HG02973 (cell line): ENCODE data around the gene UPK1B.
"Not testable (repeated sequence)": the region's sequence is repeated elsewhere in the genome, so short reads cannot be mapped to it uniquely, and the experiment has no call there.

ENCODE experiments used
- ATAC-seq: cut with Tn5 transposase; IDR thresholded peaks from one replicate; pipeline ENCODE4 v1.9.1; 2021; ENCODE audit warnings: moderate library complexity; ENCODE audit not compliant: unreplicated experiment

Gene UPK1B

DNA sequence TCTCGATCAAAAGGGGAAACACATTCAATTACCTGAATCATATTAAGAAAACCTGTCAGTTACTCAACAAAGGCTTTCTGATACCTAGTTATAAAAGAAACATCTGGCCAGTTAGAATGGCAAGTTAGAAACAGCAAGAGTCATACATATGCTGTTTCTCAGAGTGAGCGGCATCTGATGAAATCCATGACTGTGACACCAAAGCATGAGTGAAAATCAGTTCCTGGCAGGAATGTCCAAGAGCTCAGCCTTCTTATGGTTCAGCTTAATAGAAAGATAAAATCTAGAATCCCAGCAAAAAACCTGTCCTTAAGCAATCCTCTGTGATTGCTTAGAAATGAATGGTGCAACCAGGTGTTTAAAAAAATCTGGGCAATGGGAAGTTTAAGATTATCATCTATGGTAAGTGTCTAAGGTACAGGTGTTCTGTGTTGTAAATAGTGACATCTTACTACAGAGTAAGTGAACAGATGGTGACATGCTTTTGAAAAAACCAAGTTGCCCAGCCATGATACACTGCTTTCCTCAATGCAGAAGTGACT lies 48.5 kb downstream of the UPK1B start:
- no peak for ATAC-seq

DNA sequence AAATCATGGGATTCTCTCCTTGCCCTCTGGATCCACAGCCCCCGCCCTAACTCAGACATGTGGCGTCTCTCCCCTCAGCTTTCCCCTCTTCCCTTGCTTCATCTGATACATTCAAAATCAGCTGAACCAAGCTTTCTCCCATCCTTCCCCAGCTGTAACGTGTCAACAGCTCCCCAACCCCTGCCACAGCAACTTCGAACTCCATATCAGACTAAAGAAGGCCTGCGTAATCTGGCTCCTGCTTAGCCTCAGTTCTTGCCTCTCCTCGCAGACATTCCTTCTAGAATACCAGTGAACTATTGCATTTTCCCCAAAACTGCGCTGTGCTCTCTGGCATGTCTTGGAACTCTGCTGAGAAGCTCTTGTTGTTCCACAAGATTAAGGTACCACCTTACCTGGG lies 49.0 kb downstream of the UPK1B start:
- ATAC-seq = no peak

DNA sequence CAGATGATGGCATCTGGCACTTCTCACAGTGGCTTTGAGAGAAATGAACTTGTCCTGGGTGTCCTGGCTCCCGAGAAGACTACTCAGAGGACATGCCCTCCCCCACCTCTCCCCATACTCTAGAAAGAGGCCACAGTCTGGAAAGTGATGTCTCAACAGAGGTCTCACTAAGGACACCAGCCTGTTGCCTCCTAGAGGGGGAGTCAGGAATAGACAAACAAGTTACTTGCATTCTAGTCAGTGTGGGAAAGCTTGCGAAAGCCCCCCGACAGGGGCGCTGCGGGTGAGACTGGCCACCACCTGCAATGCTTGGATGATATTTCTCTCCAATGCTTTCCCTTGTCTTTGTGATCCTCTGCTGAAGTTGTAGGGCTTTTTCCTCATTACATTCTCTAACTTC lies 50.1 kb downstream of the UPK1B start:
- ATAC-seq = no peak

DNA sequence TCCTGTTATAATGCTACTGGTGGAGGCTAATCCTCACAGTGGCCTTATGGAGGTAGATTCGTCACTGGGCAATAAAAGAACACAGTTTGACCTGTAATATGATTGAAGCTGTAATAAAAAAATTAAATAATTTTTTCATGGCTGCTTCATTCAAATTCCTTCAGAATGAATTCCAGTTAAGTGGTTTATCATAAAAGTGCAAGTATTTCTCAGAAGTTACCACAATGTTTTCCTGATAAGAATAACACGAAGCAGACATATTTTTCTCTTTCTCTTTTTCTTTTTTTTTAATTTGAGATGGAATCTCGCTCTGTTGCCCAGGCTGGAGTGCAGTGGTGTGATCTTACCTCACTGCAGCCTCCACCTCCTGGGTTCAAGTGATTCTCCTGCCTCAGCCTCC lies 51.7 kb downstream of the UPK1B start:
- ATAC-seq = no peak

DNA sequence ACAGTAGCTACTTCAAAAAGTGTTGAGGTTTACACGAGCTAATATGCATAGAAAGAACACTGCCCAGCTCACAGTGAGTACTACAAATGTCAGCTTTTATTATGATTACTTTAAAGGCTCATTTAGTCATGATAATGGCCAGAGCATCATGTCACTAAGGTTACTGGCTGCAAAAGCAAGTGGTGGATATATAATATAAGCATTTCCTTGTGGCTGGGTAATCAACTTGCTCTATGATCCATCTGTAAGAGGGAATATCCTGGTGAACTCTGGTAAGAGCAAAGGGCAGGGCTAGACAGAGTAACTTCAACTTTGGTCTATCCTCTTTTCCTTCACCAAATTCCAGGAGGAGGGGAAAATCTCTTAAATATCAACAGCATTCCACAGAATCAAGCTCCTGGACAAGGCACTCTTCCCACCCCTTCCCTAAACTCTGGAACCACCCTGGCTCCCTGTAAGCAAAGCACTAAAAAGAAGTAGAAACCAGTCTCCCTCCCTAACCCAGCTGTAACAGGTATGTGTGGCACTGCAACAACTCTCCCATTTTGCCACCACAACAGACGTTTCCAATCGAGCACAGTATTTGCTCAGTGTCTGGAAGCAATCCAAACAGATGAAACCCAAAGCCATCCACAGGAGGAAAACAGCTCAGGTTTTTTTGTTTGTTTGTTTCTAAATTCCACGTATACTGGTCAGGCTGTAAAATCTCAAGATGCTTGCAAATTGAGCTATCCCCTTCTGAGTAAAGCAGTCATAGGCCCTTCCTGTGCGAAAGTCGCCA lies 53.9 kb downstream of the UPK1B start:
- no peak for ATAC-seq

DNA sequence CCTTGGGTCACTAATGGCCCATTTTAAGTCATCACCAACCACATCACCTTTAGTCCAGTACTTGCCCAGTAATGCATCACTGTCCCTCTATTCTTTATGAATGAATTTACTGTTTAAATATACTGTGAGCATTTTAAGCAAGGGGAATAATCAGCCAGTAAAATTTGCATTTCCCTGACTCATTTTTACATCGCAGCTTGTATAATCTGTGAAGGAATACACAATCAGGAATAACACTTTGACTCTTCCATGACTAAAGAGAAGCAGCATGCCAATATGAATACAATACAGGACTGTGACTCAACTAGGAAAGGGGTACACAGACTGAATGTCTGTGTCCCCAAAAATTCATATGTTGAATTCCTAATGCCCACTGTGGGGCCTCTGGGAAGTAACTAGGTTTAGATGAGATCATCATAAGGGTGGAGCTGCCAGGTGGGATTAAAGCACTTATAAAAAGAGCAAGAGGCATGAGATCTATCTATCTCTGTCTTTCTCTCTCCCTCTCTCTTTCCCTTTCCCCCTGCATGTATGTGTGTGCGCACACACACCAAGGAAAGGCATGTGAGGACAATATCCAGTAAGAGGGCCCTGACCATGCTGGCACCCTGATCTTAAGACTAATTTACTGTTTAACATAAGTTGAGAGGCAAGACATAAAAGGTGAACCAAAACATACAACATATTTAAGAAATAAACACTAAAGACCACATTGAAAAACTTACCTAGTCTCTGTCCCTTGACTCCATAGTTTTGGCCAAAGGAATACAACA lies 55.2 kb downstream of the UPK1B start:
- no peak for ATAC-seq

DNA sequence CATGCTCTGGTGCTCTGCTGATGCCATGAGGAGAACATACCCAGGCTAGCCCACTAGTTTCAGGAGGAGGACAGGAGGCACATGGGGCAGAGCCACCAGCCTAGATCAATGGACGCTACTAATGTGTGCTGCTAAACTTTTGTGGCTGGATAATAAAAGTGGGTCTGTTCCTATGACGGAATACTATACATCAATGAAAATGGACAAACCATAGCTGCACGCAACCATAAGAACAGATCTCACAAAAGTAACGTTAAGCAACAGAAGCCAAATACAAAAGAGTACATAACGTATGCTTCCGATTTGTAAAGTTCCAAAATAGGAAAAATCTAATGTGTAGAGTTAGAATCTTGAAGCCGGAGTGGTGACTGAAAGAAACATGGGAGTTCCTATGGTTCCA lies 55.8 kb downstream of the UPK1B start:
- no peak for ATAC-seq

DNA sequence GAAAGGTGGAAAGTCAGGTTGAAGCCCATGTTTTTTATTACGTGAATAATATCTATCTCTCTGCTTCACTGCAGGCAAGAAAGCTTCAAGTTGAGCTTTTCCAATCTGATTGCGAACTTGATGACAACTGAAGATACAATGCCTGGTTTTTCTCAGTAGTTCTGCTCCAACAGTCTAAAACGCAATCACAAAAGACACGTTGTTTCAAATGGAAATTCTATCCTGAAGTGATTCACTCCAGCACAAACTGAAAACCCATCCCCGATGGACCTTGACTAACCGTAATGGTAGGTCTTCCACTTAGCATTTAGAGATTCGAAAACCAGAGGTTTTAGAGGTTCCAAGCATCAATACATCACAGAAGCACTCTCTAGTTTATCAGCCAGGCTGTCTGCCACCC lies 56.7 kb downstream of the UPK1B start:
- ATAC-seq = no peak

DNA sequence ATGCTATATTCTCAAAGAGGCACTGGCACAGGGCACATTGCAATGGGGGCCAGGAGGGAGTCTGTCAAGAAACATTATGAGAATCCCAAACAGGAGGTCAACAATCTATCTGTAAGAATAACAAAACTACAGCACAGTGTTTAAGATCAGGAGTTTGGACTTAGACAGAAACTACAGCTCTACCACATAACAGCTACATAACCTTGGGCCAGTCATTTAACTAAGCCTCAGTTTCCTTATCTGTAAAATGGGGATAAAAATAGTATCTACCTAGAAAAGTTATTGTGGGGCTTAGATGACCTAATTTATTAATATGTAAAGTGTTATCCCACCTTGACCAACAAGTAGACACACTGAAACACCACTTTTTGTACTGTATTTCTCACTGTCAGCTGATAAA lies 57.3 kb downstream of the UPK1B start:
- no peak for ATAC-seq

DNA sequence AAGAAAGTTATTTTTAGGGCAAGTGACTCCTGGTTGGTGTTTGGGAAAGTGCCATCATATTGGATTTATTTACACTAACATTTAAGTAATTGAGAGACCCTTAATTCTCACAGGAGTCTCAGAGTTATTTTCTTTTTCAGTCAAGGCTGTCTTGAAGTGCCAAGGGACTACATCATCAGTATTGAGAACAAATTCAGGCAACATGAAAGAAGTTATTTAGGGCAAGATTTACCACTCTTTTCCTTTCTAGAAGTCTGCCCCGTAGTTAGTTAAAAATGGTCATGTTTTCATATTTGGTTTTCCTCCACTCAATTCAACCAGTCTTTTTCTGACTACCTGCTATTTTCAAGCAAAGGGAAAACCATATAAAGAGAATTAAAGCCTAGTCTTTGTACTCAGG lies 61.2 kb downstream of the UPK1B start:
- no peak for ATAC-seq

DNA sequence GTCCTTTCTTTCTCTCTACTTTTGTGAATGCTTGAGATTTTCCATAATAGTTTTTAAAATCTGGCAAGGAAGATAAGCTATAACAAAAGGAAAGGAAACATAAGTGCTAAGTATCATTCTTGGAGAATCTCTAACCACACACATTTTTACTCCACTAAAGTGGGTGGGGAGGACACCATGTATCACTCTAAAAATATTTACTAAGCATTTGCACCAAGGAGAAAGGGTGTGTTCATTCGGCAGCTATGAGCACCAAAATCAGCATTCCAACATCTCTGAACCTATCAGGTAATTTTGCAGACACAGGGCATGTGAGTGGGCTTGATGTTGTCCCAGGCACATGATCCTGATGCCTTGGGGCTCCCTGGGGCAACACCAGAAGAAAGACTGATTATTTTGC lies 61.8 kb downstream of the UPK1B start:
- ATAC-seq = no peak

DNA sequence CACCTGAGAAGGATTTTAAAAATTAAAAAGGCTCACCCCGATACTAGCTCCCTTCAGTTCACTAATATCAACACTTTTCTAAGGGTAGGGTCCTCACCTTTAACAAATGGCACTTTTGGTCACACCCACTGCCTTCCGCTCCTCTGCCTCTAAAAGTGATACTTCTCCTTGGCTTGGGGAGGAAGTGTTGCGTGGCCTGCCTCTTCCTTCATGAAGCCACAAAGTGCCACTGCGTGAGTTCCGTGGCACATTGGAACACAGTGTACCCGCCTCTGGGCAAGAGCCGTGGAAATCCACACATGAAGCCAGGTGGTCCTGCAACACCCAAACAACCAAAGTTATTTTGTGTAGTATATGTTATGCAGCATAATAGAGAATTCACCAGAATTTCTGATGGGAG lies 63.4 kb downstream of the UPK1B start:
- ATAC-seq = no peak

DNA sequence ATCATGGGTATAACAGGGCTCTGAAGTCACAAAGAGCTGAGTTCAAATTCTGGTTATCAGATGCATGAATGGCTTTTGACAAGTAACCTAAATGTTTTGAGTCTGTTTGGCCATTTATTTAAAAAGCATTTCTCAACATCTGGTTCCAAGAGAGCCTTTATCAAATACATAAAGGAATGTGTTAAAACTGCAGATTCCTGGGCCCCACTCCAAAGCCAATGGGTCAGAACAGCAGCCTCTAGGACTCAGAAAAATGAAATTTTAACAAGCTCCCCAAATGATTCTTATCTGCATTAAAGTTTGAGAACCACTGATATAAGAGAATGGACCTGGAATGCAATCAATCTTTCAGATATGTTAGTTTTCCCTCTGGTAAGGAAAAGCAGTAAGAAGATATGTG lies 63.9 kb downstream of the UPK1B start:
- ATAC-seq = no peak

DNA sequence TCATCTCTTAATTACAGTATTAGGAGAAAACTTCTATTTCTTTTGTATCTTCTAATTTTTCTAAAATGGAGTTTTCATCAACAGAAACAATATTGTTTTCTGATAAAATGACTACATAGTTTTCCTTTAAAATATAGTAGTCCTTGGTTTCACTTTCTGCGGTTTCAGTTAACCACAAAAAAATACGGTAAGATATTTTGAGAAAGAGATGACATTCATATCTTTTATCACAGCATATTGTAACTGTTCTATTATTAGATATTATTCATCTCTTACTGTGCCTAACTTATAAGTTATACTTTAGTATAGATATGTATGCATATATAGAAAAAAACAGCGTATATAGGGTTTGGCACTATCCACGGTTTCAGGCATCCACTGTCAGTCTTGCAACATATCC lies 65.0 kb downstream of the UPK1B start:
- no peak for ATAC-seq

DNA sequence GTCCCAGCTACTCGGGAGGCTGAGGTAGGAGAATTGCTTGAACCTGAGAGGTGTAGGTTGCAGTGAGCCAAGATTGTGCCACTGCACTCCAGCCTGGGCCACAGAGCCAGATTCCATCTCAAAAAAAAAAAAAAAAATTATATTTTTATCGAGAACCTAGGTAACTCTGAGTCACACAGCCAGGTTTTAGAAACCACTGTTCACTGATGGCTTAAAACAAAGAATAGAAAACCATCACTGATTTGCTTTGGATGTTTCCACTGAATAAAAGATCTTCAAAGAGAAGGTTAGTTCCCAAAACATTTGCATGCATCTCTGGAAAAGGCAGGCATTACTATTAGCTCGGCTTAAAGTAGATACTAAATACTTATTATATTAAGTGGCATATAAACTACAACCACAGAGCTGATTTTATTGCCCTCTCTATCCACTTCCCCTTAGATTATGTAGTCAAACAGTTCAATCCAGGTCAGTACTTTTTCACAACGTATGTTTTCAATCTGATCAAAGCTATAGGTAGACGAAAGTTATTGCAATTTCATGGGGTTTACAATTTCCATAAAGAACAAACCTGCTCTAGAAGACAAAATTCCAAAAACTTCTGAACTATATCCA lies 65.9 kb downstream of the UPK1B start:
- ATAC-seq = no peak

DNA sequence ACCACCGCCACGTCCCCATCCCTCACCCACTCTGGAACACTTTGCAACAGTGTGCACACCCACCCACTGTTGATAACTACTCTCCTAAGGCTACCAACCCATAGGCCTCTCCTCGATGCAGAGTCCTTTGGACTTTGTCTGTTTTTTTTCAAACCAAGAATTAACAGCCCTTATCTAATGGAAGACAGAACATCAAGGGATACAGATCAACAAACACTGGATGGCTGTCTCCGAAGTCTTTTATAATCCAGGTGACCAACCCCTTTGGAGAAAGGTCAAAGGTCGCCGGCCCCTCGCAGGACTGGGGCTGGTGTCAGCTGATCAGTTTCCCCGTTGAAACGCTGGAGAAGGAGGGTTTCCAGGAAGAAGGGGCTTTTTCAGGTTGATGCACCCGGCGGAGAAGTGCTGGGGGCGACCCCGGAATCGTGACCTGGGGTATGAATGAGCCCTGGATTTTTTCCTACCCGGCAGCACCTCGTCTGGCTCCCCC lies 66.7 kb downstream of the UPK1B start:
- peak; percentile 16 for ATAC-seq

DNA sequence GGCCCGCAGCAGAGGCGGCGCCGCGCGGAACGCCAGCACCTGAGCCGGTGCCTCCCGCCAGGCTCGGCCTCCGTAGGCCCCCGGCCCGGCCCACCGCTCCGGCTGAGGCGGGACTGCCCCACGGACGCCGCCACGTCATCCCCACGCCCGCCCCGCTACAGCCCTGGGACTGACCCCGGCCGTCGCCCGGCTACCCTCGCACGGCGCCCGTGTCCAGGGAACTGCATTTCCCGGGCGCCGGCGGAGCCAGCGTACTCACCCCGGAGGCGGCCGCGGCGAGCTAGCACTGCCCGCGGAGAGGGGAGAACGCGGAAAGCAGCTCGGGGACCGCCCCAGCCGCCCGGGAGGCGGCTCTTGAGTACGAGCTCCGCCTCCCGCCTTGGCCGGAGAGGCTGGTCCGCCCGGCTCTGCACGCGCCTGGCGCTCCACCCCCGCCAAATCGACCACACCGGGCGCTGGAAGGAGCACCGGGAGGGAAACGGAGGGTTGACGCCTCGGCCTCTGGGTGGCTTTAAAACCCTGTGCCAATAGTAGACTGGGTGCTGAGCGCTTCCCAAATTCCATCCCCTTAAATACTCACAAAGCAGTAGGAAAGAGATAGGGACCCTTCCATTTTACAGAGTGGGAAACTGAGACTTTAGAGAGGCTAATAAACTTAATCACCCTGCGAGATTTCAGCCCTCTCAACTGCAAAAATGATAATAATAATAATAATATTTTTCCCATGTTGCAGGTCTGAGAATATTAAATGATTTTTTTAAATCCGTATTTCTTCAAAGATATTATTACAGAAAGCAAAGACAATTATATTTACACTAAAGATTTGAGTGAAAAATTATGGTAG lies 67.4 kb downstream of the UPK1B start, which contains the start of gene B4GALT4:
B4GALT4 (minus strand) TSS at position 288 of the 844 bp plus-strand sequence. CDS start 10,779 bp downstream, outside the sequence.
- peak; percentile 87 for ATAC-seq

DNA sequence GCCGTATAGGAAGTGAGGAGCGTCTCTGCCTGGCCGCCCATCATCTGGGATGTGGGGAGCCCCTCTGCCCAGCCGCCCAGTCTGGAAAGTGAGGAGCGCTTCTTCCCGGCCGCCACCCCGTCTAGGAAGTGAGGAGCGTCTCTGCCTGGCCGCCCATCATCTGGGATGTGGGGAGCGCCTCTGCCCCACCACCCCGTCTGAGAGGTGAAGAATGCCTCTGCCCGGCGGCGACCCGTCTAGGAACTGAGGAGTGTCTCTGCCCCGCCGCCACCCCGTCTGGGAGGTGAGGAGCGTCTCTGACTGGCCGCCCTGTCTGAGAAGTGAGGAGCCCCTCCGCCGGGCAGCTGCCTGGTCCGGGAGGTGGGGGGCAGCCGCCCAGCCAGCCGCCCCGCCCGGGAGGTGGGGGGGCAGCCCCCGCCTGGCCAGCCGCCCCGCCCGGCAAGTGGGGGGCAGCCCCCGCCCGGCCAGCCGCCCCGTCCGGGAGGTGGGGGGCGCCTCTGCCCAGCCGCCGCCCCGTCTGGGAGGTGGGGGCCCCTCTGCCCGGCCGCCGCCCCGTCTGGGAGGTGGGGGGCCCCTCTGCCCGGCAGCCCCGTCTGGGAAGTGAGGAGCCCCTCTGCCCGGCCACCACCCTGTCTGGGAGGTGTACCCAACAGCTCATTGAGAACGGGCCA lies 69.1 kb downstream of the UPK1B start:
- not testable (repeated sequence) for ATAC-seq

DNA sequence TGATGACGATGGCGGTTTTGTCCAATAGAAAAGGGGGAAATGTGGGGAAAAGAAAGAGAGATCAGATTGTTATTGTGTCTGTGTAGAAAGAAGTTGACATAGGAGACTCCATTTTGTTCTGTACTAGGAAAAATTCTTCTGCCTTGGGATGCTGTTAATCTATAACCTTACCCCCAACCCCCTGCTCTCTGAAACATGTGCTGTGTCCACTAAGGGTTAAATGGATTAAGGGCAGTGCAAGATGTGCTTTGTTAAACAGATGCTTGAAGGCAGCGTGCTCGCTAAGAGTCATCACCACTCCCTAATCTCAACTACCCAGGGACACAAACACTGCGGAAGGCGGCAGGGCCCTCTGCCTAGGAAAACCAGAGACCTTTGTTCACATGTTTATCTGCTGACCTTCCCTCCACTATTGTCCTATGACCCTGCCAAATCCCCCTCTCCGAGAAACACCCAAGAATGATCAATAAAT lies 69.7 kb downstream of the UPK1B start:
- ATAC-seq = not testable (repeated sequence)

DNA sequence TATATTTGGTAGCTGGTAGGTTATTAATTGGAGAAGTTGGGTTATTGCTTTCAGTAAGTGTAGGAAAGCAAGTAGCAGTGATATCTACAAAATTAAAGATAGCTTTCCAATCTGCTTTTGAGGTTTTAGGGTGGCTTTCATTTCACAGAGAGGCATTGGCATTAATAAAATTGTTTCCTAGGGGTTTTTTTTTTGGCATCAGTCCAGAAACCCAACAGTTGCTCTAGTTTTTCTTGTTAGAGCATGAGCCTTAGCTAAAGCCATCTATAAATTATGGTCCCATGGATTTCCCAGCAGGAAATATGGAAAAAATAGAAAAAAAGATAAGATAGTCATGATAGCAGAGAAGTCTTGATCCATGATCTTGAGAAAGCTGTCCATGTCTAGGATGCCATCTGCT lies 70.3 kb downstream of the UPK1B start:
- ATAC-seq = no peak
